OCI-M2 (cell line): Measurements from ENCODE around the gene CACNA2D3.

ENCODE experiments used
- DNase-seq: peaks from one replicate; lab custom pipeline; 2025; ENCODE audit not compliant: unreplicated experiment; lab: John Stamatoyannopoulos, UW

CACNA2D3 gene

GRCh38 chr3:54324103-54324502 is 201.8 kb downstream of the CACNA2D3 start:
- no peak for DNase-seq

GRCh38 chr3:54326951-54327350 is 204.6 kb downstream of the CACNA2D3 start:
- DNase-seq = no peak

- DNase-seq = no peak
Measured at GRCh38 chr3:54331341-54331740, 209.0 kb downstream of the CACNA2D3 start.

GRCh38 chr3:54337846-54338245 is 215.5 kb downstream of the CACNA2D3 start:
- DNase-seq = no peak

- DNase-seq = no peak
Measured at GRCh38 chr3:54339608-54340007, 217.3 kb downstream of the CACNA2D3 start.

GRCh38 chr3:54341811-54342210 is 219.5 kb downstream of the CACNA2D3 start:
- DNase-seq = no peak

- DNase-seq = no peak
Measured at GRCh38 chr3:54342676-54343075, 220.3 kb downstream of the CACNA2D3 start.

- no peak for DNase-seq
Measured at GRCh38 chr3:54343495-54343894, 221.1 kb downstream of the CACNA2D3 start.

GRCh38 chr3:54344601-54345231 is 222.4 kb downstream of the CACNA2D3 start:
- DNase-seq = no peak

GRCh38 chr3:54345847-54346375 is 223.6 kb downstream of the CACNA2D3 start:
- no peak for DNase-seq

GRCh38 chr3:54347060-54347459 is 224.7 kb downstream of the CACNA2D3 start:
- DNase-seq = no peak

- no peak for DNase-seq
Measured at GRCh38 chr3:54347933-54348332, 225.6 kb downstream of the CACNA2D3 start.

- no peak for DNase-seq
Measured at GRCh38 chr3:54349231-54349652, 226.9 kb downstream of the CACNA2D3 start.

GRCh38 chr3:54349691-54350090 is 227.3 kb downstream of the CACNA2D3 start:
- DNase-seq = no peak

- no peak for DNase-seq
Measured at GRCh38 chr3:54353546-54353945, 231.2 kb downstream of the CACNA2D3 start.

GRCh38 chr3:54353946-54354345 is 231.6 kb downstream of the CACNA2D3 start:
- DNase-seq = no peak

- DNase-seq = no peak
Measured at GRCh38 chr3:54355800-54356199, 233.4 kb downstream of the CACNA2D3 start.

GRCh38 chr3:54356261-54357045 is 234.1 kb downstream of the CACNA2D3 start:
- DNase-seq = no peak

- no peak for DNase-seq
Measured at GRCh38 chr3:54357301-54357700, 234.9 kb downstream of the CACNA2D3 start.

- DNase-seq = no peak
Measured at GRCh38 chr3:54358316-54358715, 236.0 kb downstream of the CACNA2D3 start.

GRCh38 chr3:54358969-54359694 is 236.8 kb downstream of the CACNA2D3 start:
- no peak for DNase-seq

GRCh38 chr3:54360320-54360719 is 238.0 kb downstream of the CACNA2D3 start:
- no peak for DNase-seq
